Thyroid gland (tissue), 4 donors: ENCODE measurements around the gene GPR173.

Experiments used
- POLR2A ChIP-seq, 2 donors: fragments of 450-650 bp; IDR thresholded peaks; one replicate each; pipeline ENCODE4 v1.6.1; 2017; ENCODE audit warnings: antibody characterized with exemption in 2 of 2, mild to moderate bottlenecking in 2 of 2, moderate library complexity in 1 of 2
- TF ChIP-seq, protein P1 (sequence below), 6 experiments: fragments of 200-600 bp in 3 of 6; fragments of 450-650 bp in 3 of 6; sonication (generic) in 3 of 6; IDR thresholded peaks; one replicate each; pipeline ENCODE4 v1.5.1; 2016 to 2019; ENCODE audit warnings: antibody characterized with exemption in 6 of 6, mild to moderate bottlenecking in 2 of 6, inconsistent platforms in 1 of 6, moderate library complexity in 1 of 6

- TF ChIP-seq, protein P1, sequence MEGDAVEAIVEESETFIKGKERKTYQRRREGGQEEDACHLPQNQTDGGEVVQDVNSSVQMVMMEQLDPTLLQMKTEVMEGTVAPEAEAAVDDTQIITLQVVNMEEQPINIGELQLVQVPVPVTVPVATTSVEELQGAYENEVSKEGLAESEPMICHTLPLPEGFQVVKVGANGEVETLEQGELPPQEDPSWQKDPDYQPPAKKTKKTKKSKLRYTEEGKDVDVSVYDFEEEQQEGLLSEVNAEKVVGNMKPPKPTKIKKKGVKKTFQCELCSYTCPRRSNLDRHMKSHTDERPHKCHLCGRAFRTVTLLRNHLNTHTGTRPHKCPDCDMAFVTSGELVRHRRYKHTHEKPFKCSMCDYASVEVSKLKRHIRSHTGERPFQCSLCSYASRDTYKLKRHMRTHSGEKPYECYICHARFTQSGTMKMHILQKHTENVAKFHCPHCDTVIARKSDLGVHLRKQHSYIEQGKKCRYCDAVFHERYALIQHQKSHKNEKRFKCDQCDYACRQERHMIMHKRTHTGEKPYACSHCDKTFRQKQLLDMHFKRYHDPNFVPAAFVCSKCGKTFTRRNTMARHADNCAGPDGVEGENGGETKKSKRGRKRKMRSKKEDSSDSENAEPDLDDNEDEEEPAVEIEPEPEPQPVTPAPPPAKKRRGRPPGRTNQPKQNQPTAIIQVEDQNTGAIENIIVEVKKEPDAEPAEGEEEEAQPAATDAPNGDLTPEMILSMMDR (IDR thresholded peaks at IDR 0.05) = no peak
- no peak for TF ChIP-seq POLR2A (IDR thresholded peaks at IDR 0.05)
Observed at GRCh38 chrX:53003111-53003510, 45.5 kb upstream of the GPR173 start.
